DND-41 (cell line): ENCODE measurements around the gene TMEM9.

Experiments
- ATAC-seq: fragments of 200-7000 bp; cut with Tn5 transposase; 3 replicates; pipeline ENCODE4 v1.9.1; 2021; ENCODE audit warnings: low read depth; ENCODE audit not compliant: insufficient read depth
- DNase-seq: peaks from one replicate; pipeline ENCODE4 v3.0.0-alpha.2; 2020
- H2AFZ ChIP-seq: 2 replicates; pipeline ENCODE4 v1.6.0; 2012; ENCODE audit warnings: low read depth, low read length
- H3K27ac ChIP-seq: 2 replicates; pipeline ENCODE4 v1.5.1; 2012; ENCODE audit warnings: low read length, inconsistent platforms
- H3K27me3 ChIP-seq: fragments of 200-600 bp; sonication (generic); 2 replicates; pipeline ENCODE4 v1.6.0; 2012; ENCODE audit warnings: low read length, mild to moderate bottlenecking, inconsistent platforms; ENCODE audit not compliant: insufficient read depth, poor library complexity
- H3K36me3 ChIP-seq: 2 replicates; pipeline ENCODE4 v1.5.1; 2012; ENCODE audit warnings: low read length, inconsistent platforms; ENCODE audit not compliant: insufficient read depth
- H3K4me1 ChIP-seq: 2 replicates; pipeline ENCODE4 v1.5.1; 2012; ENCODE audit warnings: mild to moderate bottlenecking, low read length; ENCODE audit not compliant: insufficient read depth
- H3K4me2 ChIP-seq: 2 replicates; pipeline ENCODE4 v1.6.0; 2012; ENCODE audit warnings: mild to moderate bottlenecking, moderate library complexity, low read length, inconsistent platforms; ENCODE audit not compliant: insufficient read depth
- H3K4me3 ChIP-seq, 2 experiments: fragments of 200-600 bp in 1 of 2; shearing (Covaris generic) in 1 of 2; 2 replicates each; pipeline ENCODE4 v1.5.1; 2012 to 2016; ENCODE audit warnings: inconsistent platforms in 2 of 2, low read length in 2 of 2, mild to moderate bottlenecking in 2 of 2, low read depth in 1 of 2, moderate library complexity in 1 of 2
- H3K79me2 ChIP-seq: 2 replicates; pipeline ENCODE4 v1.6.0; 2012; ENCODE audit warnings: low read length, inconsistent platforms; ENCODE audit not compliant: insufficient read depth
- H3K9ac ChIP-seq: 2 replicates; pipeline ENCODE4 v1.6.0; 2012; ENCODE audit warnings: low read depth, mild to moderate bottlenecking, inconsistent platforms, low read length, moderate library complexity
- H3K9me3 ChIP-seq: 2 replicates; pipeline ENCODE4 v1.5.1; 2012; ENCODE audit warnings: low read length, moderate library complexity, mild to moderate bottlenecking, inconsistent platforms; ENCODE audit not compliant: insufficient read depth, severe bottlenecking
- H4K20me1 ChIP-seq: 2 replicates; pipeline ENCODE4 v1.6.0; 2012; ENCODE audit warnings: low read length; ENCODE audit not compliant: insufficient read depth
- EZH2 ChIP-seq: IDR thresholded peaks from 3 replicates; pipeline ENCODE4 v1.6.1; 2012; ENCODE audit warnings: borderline replicate concordance, low read depth, mild to moderate bottlenecking, moderate library complexity, low read length, inconsistent platforms; ENCODE audit not compliant: severe bottlenecking
- TF ChIP-seq, protein P1 (sequence below): IDR thresholded peaks from 2 replicates; pipeline ENCODE4 v1.5.1; 2012; ENCODE audit warnings: borderline replicate concordance, low read length, moderate library complexity, mild to moderate bottlenecking; ENCODE audit not compliant: poor library complexity, severe bottlenecking; ENCODE audit errors: extremely low read depth

Gene TMEM9

DNA sequence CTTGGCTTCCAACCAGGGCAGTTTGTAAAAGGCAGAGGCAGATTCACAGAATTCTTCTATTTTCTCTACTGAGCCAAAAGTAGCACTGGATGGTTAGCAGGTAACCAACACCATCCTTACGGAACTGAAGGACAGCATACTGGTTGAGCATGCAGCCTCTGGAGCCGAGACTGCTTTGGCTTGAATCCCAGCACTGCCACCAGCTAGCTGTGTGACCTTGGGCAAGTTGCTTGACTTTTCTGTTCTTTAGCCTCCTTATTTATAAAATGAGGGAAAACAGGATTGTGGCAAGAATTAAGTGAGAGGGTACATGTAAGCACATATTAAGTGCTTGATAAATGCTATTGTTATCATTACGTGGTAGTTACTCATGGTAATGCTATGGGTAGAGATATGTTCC, 61.5 kb downstream of the TMEM9 start:
- no peaks in the 10 kb centered on the region for H3K36me3 ChIP-seq
- H3K79me2 ChIP-seq, result no peaks in the 10 kb centered on the region
- no peak overlapping the region for H3K4me2 ChIP-seq
- no peak for DNase-seq
- H3K27ac ChIP-seq, result no peak overlapping the region
- H2AFZ ChIP-seq, result no peak overlapping the region
- peaks cover 6% of the 10 kb centered on the region for H3K27me3 ChIP-seq
- no peak for ATAC-seq
- H4K20me1 ChIP-seq, result no peaks in the 10 kb centered on the region
- H3K9ac ChIP-seq, result no peak overlapping the region
- no peak overlapping the region for H3K4me3 ChIP-seq
- no peaks in the 10 kb centered on the region for H3K4me1 ChIP-seq
- TF ChIP-seq, protein P1, sequence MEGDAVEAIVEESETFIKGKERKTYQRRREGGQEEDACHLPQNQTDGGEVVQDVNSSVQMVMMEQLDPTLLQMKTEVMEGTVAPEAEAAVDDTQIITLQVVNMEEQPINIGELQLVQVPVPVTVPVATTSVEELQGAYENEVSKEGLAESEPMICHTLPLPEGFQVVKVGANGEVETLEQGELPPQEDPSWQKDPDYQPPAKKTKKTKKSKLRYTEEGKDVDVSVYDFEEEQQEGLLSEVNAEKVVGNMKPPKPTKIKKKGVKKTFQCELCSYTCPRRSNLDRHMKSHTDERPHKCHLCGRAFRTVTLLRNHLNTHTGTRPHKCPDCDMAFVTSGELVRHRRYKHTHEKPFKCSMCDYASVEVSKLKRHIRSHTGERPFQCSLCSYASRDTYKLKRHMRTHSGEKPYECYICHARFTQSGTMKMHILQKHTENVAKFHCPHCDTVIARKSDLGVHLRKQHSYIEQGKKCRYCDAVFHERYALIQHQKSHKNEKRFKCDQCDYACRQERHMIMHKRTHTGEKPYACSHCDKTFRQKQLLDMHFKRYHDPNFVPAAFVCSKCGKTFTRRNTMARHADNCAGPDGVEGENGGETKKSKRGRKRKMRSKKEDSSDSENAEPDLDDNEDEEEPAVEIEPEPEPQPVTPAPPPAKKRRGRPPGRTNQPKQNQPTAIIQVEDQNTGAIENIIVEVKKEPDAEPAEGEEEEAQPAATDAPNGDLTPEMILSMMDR, result no peak
- no peak for TF ChIP-seq EZH2
- H3K9me3 ChIP-seq, result no peaks in the 10 kb centered on the region

DNA sequence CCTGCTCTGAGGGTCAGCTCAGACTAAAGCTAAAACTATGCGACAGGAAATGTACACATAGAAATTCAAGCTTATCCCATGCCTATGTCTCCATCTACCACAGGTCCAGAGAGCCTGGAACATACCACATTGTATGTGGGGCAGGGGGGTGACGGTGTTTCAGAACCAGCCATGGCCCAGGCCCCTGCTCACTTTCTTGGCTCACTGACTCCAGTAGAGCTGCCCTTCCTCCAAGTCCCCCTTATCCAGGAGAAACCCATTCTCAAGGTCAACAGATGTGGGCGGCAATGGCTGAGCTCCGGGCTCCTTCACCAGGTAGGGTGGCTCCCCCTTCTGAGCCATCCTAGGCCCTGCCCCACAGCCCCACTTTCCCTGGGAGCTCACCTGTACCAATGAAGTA, 63.0 kb downstream of the TMEM9 start:
- no peaks in the 10 kb centered on the region for H3K79me2 ChIP-seq
- H3K36me3 ChIP-seq, result no peaks in the 10 kb centered on the region
- H4K20me1 ChIP-seq, result no peaks in the 10 kb centered on the region
- H2AFZ ChIP-seq, result no peak overlapping the region
- no peak overlapping the region for H3K27ac ChIP-seq
- H3K4me3 ChIP-seq, result no peak overlapping the region
- DNase-seq (no peak), ATAC-seq (no peak)
- H3K4me1 ChIP-seq, result no peaks in the 10 kb centered on the region
- H3K9ac ChIP-seq, result no peak overlapping the region
- H3K9me3 ChIP-seq, result no peaks in the 10 kb centered on the region
- no peak for TF ChIP-seq EZH2
- TF ChIP-seq, protein P1, result no peak
- H3K27me3 ChIP-seq, result peaks cover 6% of the 10 kb centered on the region
- no peak overlapping the region for H3K4me2 ChIP-seq

DNA sequence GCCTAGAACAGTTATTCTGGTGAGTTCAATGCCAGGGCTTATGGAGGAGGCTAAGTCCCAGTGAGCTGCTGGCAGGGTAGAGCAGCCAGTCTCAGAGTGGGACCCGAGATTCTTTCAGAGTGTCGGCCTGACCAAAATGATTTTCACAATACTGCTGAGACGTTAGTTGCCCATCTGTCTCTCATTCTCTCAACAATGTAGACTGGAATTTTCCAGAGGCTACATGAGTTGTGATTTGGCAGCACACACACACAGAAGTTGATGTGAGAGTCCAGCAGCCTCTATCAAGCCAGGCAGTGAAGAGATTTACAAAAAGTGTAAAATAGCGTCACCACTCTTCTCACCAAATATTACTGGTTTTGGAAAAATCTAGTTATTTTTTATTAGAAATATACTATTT, 63.7 kb downstream of the TMEM9 start:
- Histone ChIP-seq H2AFZ (no peak overlapping the region), H3K4me3 (no peak overlapping the region), H3K9ac (no peak overlapping the region), H3K36me3 (no peaks in the 10 kb centered on the region), H4K20me1 (no peaks in the 10 kb centered on the region), H3K79me2 (no peaks in the 10 kb centered on the region), H3K27me3 (peaks cover 8% of the 10 kb centered on the region), H3K4me1 (no peaks in the 10 kb centered on the region), H3K9me3 (no peaks in the 10 kb centered on the region), H3K4me2 (no peak overlapping the region), H3K27ac (no peak overlapping the region)
- DNase-seq, result no peak
- no peak for TF ChIP-seq EZH2
- TF ChIP-seq, protein P1, result no peak
- no peak for ATAC-seq

DNA sequence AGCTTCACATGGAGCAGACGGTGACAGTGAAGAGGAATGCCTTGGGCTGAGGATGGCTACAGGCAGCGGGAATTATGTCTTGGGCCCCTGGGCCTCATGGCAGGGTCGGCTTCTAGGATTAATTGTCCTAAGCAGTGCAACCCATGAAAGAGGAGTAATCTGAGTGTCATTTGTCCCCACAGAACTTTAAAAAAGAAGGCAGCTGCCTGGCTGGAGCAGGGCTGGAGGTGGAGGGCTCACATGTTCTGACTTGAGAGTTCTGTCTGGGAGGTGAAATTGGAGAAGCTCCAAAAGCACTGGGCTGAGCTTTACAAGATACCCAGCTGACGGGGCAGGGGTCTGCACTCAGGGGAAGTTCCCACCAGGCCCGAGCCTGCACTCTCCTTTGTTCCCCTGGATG, 64.7 kb downstream of the TMEM9 start:
- Histone ChIP-seq H3K4me3 (no peak overlapping the region), H3K27me3 (peaks cover 16% of the 10 kb centered on the region), H3K9me3 (no peaks in the 10 kb centered on the region), H4K20me1 (no peaks in the 10 kb centered on the region), H3K79me2 (no peaks in the 10 kb centered on the region), H3K27ac (no peak overlapping the region), H3K4me1 (no peaks in the 10 kb centered on the region), H3K9ac (no peak overlapping the region), H3K36me3 (no peaks in the 10 kb centered on the region), H2AFZ (no peak overlapping the region), H3K4me2 (no peak overlapping the region)
- DNase-seq (no peak), ATAC-seq (no peak)
- TF ChIP-seq, protein P1, result no peak
- TF ChIP-seq EZH2, result no peak
